Measurements from ENCODE around the gene CD72.
"Not testable (repeated sequence)": the region's sequence is repeated elsewhere in the genome, so short reads cannot be mapped to it uniquely, and the experiment has no call there.

The CD72 gene

GRCh38 chr9:35616681-35617459 lies 1.3 kb downstream of the CD72 start:
- DNase-seq = peak in 4 of 14 donors; percentile 3 to 22 (median 14)

GRCh38 chr9:35615981-35616680 lies 2.1 kb downstream of the CD72 start:
- DNase-seq = no peak

DNA sequence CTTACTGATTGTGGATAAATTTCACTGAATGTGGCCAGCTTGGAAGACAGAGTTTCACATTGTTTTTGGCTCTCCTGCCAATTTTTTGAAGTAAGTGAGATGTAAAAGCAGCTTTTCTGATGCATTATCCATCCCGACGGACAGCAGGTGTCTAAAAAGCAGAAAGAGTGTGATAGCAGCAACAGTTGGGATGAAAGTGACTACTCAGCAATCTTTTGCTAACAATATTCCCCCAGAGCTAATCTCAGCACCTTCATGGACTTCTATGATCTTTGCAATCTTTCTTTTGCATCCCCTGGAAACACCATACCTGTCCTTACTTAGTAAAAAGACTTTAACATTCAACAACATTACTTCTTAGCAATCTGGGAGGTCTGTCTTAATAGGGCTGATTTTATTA lies 5.4 kb downstream of the CD72 start:
- DNase-seq = no peak

GRCh38 chr9:35612066-35612465 lies 6.1 kb downstream of the CD72 start:
- DNase-seq = not testable (repeated sequence)

DNA sequence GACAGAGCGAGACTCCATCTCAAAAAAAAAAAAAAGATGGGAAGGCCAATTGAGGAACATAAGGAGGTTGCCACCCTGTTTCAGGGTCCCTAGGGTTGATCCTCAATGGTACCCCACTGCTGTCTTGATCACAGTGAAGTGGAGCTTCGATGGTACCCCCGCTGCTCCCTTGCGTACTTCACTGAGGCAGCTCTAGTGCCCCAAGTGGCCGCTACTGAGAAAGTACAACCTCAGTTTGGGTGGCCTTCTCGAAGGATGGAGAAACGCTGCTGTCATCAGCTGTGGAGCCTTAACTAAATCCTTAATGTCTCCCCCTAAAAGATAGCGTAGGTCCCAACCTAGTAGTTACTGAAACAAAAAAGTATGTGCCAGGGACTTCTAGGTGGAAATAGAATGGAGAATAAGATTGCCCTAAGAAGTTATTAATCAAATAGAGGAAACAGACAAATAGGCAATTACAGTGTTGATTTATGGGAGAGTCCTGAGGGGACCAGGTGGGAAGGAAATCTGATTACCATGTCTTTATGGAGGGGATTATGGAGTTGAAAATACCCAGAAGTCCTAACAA lies 6.9 kb downstream of the CD72 start:
- peak in 4 of 14 donors; percentile 7 to 12 (median 10) for DNase-seq

- no peak for DNase-seq
These were observed 8.4 kb downstream of the CD72 start for GRCh38 chr9:35609820-35610163.

- DNase-seq = no peak
These were observed 9.0 kb downstream of the CD72 start for GRCh38 chr9:35609001-35609819.

GRCh38 chr9:35608221-35608620 lies 10.0 kb downstream of the CD72 start:
- DNase-seq = no peak

DNA sequence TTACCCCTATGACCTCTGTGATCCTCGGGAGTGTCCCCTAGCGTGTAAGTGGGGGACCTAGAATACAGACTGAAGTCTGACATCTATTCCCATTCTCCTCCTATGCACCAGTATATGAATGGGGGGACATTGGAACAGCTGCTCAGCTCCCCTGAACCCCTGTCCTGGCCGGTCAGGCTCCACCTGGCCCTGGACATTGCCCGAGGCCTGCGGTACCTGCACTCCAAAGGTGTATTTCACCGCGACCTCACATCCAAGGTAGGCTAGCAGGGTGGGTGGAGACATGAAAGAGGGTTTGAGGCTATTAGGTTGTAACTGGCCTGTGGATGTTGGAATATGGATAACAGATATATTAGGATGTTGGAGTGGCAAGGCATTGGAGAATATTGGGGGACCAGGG lies 11.5 kb downstream of the CD72 start:
- DNase-seq = no peak

GRCh38 chr9:35606138-35606504 lies 12.1 kb downstream of the CD72 start:
- no peak for DNase-seq

GRCh38 chr9:35605351-35606137 lies 12.7 kb downstream of the CD72 start:
- DNase-seq = peak in 5 of 14 donors; percentile 41 to 74 (median 54)

DNA sequence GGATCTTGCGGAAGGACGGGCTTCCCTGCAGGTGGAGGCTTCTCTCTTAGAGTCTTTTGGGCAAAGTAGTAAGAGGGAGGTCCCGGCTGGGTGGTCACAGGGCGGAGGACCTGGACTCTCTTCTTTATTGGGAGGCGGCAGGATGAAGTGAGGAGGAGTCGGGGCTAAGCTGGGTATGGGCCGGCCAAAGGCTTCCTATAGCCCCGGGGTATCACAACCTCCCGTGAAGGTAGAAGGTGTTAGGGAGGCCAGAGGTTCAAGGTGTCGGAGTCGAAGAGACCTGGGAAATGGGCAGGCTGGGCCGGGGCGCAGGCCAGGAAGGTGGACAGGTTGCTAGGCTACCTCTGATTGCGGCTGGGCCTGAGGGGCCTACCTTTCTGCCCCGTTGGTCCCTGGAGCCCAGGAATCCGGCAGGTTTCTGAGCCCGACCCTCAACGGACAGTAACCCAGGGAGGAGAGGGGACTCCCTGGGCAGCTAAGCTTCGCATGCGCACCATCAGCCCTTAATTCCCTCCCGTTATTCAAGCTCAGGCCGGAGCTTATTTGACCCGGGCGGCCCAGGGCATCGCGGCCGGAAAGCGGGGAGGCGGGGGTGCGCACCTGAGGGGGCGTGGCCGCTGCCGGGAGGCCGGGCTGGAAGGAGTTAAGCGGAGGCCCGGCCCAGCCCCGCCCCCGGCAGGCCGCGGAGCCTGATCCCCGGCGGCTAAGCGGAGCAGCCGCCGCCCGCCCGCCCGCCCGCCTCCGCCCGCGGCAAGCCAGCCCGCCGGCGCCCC lies 13.4 kb downstream of the CD72 start, which contains the start of gene TESK1:
TESK1 (plus strand) TSS at position 685 of the 773 bp plus-strand sequence. CDS start 358 bp downstream, outside the sequence.
- peak in 13 of 14 donors; percentile 43 to 81 (median 68) for DNase-seq

DNA sequence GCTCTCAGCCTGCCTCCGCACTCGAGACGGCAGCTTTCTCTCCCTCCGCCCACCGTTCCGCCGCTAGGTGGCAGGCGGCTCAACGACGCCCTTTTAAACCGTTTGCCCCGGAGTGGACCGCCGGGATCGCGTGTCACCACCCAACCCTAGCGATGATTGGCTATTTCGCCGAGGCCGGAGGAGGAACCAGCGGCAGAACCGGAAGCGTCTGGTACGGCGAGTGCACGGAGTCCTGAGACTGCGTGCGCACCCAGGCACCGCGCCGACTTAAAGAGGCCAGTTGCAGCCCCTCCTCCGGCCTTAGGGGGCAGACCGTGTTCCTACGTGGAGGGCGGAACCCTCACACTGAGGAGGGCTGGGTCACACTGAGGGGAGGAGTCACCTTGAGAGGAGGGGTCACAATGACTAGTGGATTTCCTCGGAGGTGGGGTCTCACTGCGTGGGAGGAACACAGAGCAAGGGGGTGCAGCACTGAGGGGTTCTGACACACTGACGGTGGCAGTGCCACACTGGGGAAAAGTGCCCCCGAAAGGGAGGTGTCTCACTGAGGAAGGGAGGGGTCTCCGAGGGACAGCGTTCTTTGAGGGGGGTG lies 14.1 kb downstream of the CD72 start:
- DNase-seq = peak; percentile 96 to 99 (median 99)

DNA sequence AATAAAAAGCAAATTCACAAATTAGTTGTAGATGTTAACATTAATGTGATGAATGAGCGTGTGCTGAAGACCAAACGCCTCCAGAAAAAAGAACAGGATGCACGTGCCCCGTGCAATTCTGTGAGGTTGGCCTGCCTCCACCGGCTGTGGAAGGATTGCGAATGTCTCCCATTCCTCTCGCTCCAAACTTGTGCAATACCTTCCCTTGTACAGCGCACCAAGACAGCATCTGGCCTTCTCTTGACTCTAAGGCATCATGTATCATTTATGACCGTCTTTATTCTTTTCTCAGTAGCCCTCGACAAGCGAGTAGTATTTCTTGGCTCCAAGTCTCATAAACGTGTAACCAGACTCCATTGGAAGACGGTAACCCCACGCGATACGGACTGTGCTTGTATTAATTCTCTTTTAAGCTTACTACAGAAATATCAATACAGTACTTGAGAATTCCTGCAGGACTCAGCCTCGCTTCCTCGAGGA lies 14.7 kb downstream of the CD72 start:
- peak in 4 of 14 donors; percentile 53 to 69 (median 54) for DNase-seq

DNA sequence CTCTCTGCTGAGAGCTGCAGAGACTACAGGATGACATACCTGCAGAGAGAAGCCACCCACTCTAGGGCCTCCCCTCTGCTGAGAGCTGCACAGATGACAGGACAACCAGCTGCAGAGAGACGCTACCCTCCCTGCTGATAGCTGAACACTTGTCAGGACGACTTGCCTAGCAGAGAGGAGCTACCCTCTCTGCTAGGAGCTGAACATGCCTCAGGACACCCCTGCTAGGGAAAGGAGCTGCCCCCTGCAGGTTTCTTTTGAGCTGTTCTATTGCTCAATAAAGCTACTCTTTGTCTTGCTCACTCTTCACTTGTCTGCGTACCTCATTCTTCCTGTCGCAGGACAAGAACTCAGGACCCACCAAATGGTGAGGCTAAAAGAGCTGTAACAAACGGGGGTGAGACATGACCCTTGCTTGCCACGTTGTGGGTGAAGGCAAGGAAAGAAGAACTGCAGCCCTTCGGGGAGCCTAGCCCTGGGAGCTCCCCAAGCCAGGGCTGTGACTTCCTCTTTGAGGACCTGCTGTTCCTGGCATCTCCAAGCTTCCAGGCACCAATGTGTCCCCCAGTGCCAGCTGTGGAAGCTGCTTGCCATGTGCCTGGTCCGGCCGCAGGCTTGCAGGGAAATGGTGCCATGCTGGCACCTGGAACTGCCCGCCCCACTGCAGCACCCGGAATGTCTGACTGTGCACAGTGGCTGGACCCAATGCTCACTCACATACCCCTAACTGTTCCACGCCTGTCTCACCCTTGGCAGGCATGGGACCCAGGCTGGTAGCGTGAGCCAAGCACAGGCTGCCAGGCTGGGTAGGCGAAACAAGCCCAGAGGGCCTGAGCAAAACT lies 18.2 kb downstream of the CD72 start:
- peak in 3 of 14 donors; percentile 25 to 59 (median 35) for DNase-seq

- no peak for DNase-seq
These were observed 19.2 kb downstream of the CD72 start for GRCh38 chr9:35598866-35599590.

GRCh38 chr9:35596907-35597306 lies 21.3 kb downstream of the CD72 start:
- not testable (repeated sequence) for DNase-seq

GRCh38 chr9:35594471-35594870 lies 23.7 kb downstream of the CD72 start:
- no peak for DNase-seq

GRCh38 chr9:35593581-35593980 lies 24.6 kb downstream of the CD72 start:
- no peak for DNase-seq
